GM23248 (cell line): ENCODE measurements around the gene SMIM26.
"Not testable (repeated sequence)": the region's sequence is repeated elsewhere in the genome, so short reads cannot be mapped to it uniquely, and the experiment has no call there.

ENCODE experiments used
- EZH2 ChIP-seq: fragments of 200-600 bp; sonication (generic); IDR thresholded peaks from 2 replicates; pipeline ENCODE4 v1.6.1; 2018; ENCODE audit warnings: antibody characterized with exemption, mild to moderate bottlenecking; ENCODE audit not compliant: insufficient read depth, poor library complexity, severe bottlenecking
- EZH2phosphoT487 ChIP-seq: fragments of 200-600 bp; sonication (generic); IDR thresholded peaks from 2 replicates; pipeline ENCODE4 v1.6.1; 2018; ENCODE audit warnings: antibody characterized with exemption, moderate library complexity, mild to moderate bottlenecking, low read depth; ENCODE audit not compliant: insufficient read depth

- not testable (repeated sequence) for TF ChIP-seq EZH2phosphoT487, EZH2
Measured at GRCh38 chr20:18522066-18522465, 45.2 kb upstream of the SMIM26 start.
